ENCODE results near the gene TEPSIN. TPM values are rescaled to one million over a fixed set of nuclear protein-coding genes. Genes with fewer than 3 reads are reported as not detected.

Gene TEPSIN
- total RNA-seq, 2 donors from 2014 or later = 30.0 to 45.0 TPM

- no peak for DNase-seq
- Histone ChIP-seq H3K4me1 (ENCODE audit: control insufficient read depth, insufficient read depth, low read length) (no peaks in the 10 kb centered on the region), H3K9me3 (ENCODE audit: control insufficient read depth, low read length) (no peaks in the 10 kb centered on the region), H3K27me3 (ENCODE audit: control insufficient read depth, insufficient read depth, low read length, poor library complexity, severe bottlenecking) (no peaks in the 10 kb centered on the region), H3K4me3 (ENCODE audit: low read length) (no peak overlapping the region), H3K36me3 (ENCODE audit: control insufficient read depth, insufficient read depth, low read length) (peaks cover 2% of the 10 kb centered on the region), H3K9ac (ENCODE audit: extremely low read depth, low read length, poor library complexity, severe bottlenecking) (no peak overlapping the region), H3K27ac (ENCODE audit: low read depth, low read length) (peak overlapping the region; percentile 84)
- 77 to 86% methylated on average over 27 to 29 of the region's 29 CpGs for WGBS, 2 experiments (ENCODE audit: insufficient coverage in 1 of 2, insufficient read length in 1 of 2)
- TF ChIP-seq, protein P1, sequence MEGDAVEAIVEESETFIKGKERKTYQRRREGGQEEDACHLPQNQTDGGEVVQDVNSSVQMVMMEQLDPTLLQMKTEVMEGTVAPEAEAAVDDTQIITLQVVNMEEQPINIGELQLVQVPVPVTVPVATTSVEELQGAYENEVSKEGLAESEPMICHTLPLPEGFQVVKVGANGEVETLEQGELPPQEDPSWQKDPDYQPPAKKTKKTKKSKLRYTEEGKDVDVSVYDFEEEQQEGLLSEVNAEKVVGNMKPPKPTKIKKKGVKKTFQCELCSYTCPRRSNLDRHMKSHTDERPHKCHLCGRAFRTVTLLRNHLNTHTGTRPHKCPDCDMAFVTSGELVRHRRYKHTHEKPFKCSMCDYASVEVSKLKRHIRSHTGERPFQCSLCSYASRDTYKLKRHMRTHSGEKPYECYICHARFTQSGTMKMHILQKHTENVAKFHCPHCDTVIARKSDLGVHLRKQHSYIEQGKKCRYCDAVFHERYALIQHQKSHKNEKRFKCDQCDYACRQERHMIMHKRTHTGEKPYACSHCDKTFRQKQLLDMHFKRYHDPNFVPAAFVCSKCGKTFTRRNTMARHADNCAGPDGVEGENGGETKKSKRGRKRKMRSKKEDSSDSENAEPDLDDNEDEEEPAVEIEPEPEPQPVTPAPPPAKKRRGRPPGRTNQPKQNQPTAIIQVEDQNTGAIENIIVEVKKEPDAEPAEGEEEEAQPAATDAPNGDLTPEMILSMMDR (conservative IDR thresholded peaks at IDR 0.05) = no peak
- Mint-ChIP-seq H3K9me3 (no peaks in the 10 kb centered on the region), H3K36me3 (ENCODE audit: low read depth) (peaks cover 26% of the 10 kb centered on the region), H3K27me3 (ENCODE audit: insufficient read depth) (no peaks in the 10 kb centered on the region), H3K4me3 (no peak overlapping the region), H3K27ac (no peak overlapping the region), H3K4me1 (peaks cover 3% of the 10 kb centered on the region)
These were observed 12.9 kb upstream of the TEPSIN start for GRCh38 chr17:81251709-81252301.

DNA sequence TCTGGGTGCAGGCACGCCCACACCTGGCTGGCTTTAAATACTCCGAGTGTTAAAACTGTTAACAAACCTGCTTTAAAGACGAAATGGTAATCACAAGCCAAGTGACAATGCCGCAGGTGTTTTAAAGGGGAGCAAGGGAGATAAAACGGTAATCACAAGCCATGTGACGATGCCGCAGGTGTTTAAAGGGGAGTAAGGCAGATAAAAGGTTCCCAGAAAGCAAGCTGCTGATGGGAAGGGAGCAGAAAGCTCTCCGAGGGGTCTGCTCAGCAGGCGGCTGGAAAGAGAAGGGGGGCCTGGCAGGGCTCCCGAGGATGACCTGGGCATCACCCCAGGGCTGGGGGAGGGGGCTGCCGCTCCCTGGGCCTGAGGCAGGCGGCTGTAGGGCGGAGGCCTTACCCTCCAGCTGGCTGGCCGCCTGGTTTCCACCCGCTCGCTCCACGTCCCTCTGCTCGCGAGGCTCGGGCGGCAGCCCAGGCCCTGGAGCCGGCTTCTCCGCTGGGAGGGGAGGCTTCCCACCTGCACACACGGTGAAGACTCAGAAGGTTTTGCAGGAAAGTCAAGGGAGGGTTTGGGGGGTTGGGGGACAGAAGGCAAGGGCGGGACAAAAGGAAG, 12.3 kb upstream of the TEPSIN start:
- Histone ChIP-seq H3K36me3 (ENCODE audit: control insufficient read depth, insufficient read depth, low read length) (peaks cover 2% of the 10 kb centered on the region), H3K9ac (ENCODE audit: extremely low read depth, low read length, poor library complexity, severe bottlenecking) (no peak overlapping the region), H3K27me3 (ENCODE audit: control insufficient read depth, insufficient read depth, low read length, poor library complexity, severe bottlenecking) (no peaks in the 10 kb centered on the region), H3K9me3 (ENCODE audit: control insufficient read depth, low read length) (no peaks in the 10 kb centered on the region), H3K4me1 (ENCODE audit: control insufficient read depth, insufficient read depth, low read length) (no peaks in the 10 kb centered on the region), H3K27ac (ENCODE audit: low read depth, low read length) (peak overlapping the region; percentile 84), H3K4me3 (ENCODE audit: low read length) (no peak overlapping the region)
- Mint-ChIP-seq H3K27me3 (ENCODE audit: insufficient read depth) (no peaks in the 10 kb centered on the region), H3K36me3 (ENCODE audit: low read depth) (peaks cover 26% of the 10 kb centered on the region), H3K4me3 (no peak overlapping the region), H3K4me1 (peaks cover 3% of the 10 kb centered on the region), H3K9me3 (no peaks in the 10 kb centered on the region), H3K27ac (no peak overlapping the region)
- TF ChIP-seq, protein P1 (conservative IDR thresholded peaks at IDR 0.05) = no peak
- 90% methylated on average over 11 to 25 of the region's 25 CpGs for WGBS, 2 experiments (ENCODE audit: insufficient coverage in 1 of 2, insufficient read length in 1 of 2)
- DNase-seq = no peak

- TF ChIP-seq, protein P1 (conservative IDR thresholded peaks at IDR 0.05) = no peak
These were observed 11.6 kb upstream of the TEPSIN start for GRCh38 chr17:81250286-81251093.

More at GRCh38 chr17:81250286-81251093, 11.6 kb upstream of the TEPSIN start:
- H3K27me3 ChIP-seq (ENCODE audit: control insufficient read depth, insufficient read depth, low read length, poor library complexity, severe bottlenecking) = no peaks in the 10 kb centered on the region
- Mint-ChIP-seq H3K36me3 (ENCODE audit: low read depth) (peaks cover 26% of the 10 kb centered on the region), H3K27ac (no peak overlapping the region), H3K9me3 (no peaks in the 10 kb centered on the region), H3K4me1 (peaks cover 3% of the 10 kb centered on the region), H3K27me3 (ENCODE audit: insufficient read depth) (no peaks in the 10 kb centered on the region), H3K4me3 (no peak overlapping the region)
- no peak overlapping the region for H3K4me3 ChIP-seq (ENCODE audit: low read length)
- H3K9ac ChIP-seq (ENCODE audit: extremely low read depth, low read length, poor library complexity, severe bottlenecking) = no peak overlapping the region
- H3K36me3 ChIP-seq (ENCODE audit: control insufficient read depth, insufficient read depth, low read length) = peaks cover 2% of the 10 kb centered on the region
- no peak for DNase-seq
- H3K27ac ChIP-seq (ENCODE audit: low read depth, low read length) = no peak overlapping the region
- no peaks in the 10 kb centered on the region for H3K4me1 ChIP-seq (ENCODE audit: control insufficient read depth, insufficient read depth, low read length)
- no peaks in the 10 kb centered on the region for H3K9me3 ChIP-seq (ENCODE audit: control insufficient read depth, low read length)
- WGBS, 2 experiments (ENCODE audit: insufficient coverage in 1 of 2, insufficient read length in 1 of 2) = 96 to 97% methylated on average over 19 to 31 of the region's 31 CpGs

All from endodermal cell (in vitro differentiated cells).